Measurements from ENCODE around the gene ROM1.

- TF ChIP-seq POLR2AphosphoS5 (IDR thresholded peaks at IDR 0.05; ENCODE audit: low read depth, low read length), result no peak
- TF ChIP-seq POLR2A (IDR thresholded peaks at IDR 0.05; ENCODE audit: low read depth, low read length), result no peak
- no peak for TF ChIP-seq TAF1 (IDR thresholded peaks at IDR 0.05; ENCODE audit: borderline replicate concordance, low read depth, low read length)
These were observed 34.5 kb upstream of the ROM1 start for GRCh38 chr11:62578541-62578940.

Measured in GM12892 (cell line).